ENCODE measurements around the gene PRUNE2. TPM values are rescaled to one million over a fixed set of nuclear protein-coding genes. Genes with fewer than 3 reads are reported as not detected.
A peak's percentile ranks its signal among the peaks of the same experiment; 100 is the strongest.

Gene PRUNE2
- total RNA-seq, 4 donors from 2014 or later = 15.6 to 37.8 (median 26.1) TPM

DNA sequence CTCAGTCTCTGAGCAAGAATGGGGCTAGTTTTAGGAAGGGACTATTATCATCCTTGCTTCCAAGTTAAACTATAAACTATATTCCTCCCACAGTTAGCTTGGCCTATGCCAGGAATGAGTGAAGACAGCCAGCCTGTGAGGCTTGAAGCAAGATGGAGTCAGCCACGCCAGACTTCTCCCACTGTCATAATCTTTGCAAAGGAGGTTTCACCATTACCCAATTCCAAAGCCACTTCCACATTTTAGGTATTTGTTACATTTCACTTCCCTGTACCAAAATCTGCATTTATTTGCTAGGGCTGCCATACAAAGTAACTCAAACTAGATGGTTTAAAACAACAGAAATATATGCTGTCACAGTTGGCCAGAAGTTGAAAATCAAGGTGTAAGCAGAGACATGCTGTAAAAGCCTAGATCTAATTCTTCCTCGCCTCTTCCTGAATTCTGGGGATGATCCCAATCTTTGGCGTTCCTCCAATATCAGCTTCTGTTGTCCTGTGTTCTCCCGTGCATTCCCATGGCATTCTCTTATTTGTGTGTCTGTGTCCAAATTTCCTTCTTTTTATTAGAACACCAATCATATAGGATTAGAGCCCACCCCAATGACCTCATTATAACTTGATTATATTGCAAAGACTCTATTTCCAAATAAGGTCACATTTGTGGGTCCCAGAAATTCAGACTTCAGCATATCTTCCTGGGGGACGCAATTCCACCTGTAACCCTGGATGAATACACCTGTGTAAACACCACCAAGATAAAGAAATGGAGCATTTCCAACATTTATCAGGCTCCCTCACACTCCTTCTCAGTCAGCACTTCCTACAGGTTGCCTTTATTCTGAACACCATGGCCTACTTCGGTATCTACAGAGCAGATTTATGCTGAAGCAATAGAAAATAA is 320.2 kb downstream of the PRUNE2 start:
- Histone ChIP-seq H3K27me3 (no peaks in the 10 kb centered on the region), H3K36me3 (no peaks in the 10 kb centered on the region), H3K9me3 (no peaks in the 10 kb centered on the region), H3K4me1 (peaks cover 0 to 21% (median 0%) of the 10 kb centered on the region in 4 donors), H3K27ac (peak overlapping the region in 3 of 4 donors; percentile 11 to 70 (median 45)), H3K4me3 (no peak overlapping the region)
- no peak for DNase-seq
- TF ChIP-seq POLR2A (IDR thresholded peaks at IDR 0.05) = no peak
- TF ChIP-seq CTCF (IDR thresholded peaks at IDR 0.05) = peak in 1 of 6 experiments; percentile 8

DNA sequence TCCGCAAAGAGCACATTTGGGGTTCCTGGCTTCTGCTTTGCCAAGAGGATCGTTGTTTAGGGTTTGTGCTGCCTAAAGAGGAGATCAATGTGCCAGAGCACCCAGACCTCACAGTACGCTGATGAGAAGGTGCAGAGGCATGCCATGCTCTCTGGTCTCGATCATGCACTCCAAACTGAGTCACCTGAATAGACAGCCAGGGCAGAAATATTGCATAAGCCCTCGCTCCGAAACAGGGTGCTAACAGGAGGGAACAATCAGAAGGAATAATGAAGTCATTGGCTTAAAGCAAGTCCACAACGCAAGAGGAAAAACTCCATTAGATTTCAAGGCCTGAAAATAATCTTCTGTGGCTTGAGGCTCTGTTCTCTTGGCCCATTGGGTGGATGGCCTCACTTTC is 322.7 kb downstream of the PRUNE2 start:
- H3K27ac ChIP-seq = no peak overlapping the region
- peaks cover 0 to 21% (median 0%) of the 10 kb centered on the region in 4 donors for H3K4me1 ChIP-seq
- H3K9me3 ChIP-seq = no peaks in the 10 kb centered on the region
- TF ChIP-seq POLR2A (IDR thresholded peaks at IDR 0.05) (no peak), CTCF (IDR thresholded peaks at IDR 0.05) (no peak)
- H3K27me3 ChIP-seq = no peaks in the 10 kb centered on the region
- no peak for DNase-seq
- no peak overlapping the region for H3K4me3 ChIP-seq
- no peaks in the 10 kb centered on the region for H3K36me3 ChIP-seq

DNA sequence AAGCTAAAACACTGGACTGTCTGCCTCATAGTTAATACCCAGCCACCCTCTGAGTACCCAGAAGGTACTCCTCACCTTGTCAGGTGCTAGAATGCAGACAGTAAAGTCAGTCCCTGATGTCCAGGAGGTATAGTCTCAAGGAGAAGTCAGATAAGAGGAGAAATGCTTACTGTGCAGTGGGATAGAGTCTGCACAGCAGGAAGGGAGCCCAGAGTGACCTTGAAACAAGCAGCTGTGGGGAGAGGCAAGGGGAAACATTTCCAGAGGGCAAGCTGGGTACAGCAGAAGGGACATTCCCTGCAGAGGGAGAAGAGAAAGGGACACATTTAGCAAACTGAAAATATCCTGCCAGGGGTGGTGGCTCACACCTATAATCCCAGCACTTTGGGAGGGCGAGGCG is 324.2 kb downstream of the PRUNE2 start:
- H3K27ac ChIP-seq = no peak overlapping the region
- no peak for DNase-seq
- TF ChIP-seq CTCF (IDR thresholded peaks at IDR 0.05) (no peak), POLR2A (IDR thresholded peaks at IDR 0.05) (no peak)

DNA sequence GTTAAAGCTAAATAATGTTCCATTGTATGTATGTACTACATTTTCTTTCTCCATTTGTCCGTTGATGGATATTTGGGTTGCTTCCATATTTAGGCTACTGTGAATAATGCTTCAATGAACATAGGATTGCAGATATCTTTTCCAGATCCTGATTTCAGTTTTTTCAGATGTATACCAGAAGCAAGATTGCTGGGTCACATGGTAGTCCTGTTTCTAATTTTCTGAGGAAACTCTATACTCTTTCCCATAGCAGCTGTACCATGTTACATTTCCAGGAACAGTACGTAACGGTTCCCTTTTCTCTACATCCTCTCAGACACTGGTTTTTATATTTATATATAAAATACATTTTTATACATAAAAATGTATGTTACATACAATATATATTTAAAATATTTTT is 325.1 kb downstream of the PRUNE2 start:
- no peaks in the 10 kb centered on the region for H3K36me3 ChIP-seq
- peaks cover 0 to 12% (median 0%) of the 10 kb centered on the region in 4 donors for H3K4me1 ChIP-seq
- H3K4me3 ChIP-seq = no peak overlapping the region
- DNase-seq = no peak
- H3K27ac ChIP-seq = no peak overlapping the region
- no peaks in the 10 kb centered on the region for H3K9me3 ChIP-seq
- H3K27me3 ChIP-seq = no peaks in the 10 kb centered on the region
- TF ChIP-seq POLR2A (IDR thresholded peaks at IDR 0.05) (no peak), CTCF (IDR thresholded peaks at IDR 0.05) (no peak)

More for the DNA sequence above, 324.2 kb downstream of the PRUNE2 start:
- H3K4me1 ChIP-seq = peaks cover 0 to 16% (median 0%) of the 10 kb centered on the region in 4 donors
- no peaks in the 10 kb centered on the region for H3K27me3 ChIP-seq
- H3K36me3 ChIP-seq = no peaks in the 10 kb centered on the region
- no peak overlapping the region for H3K4me3 ChIP-seq
- no peaks in the 10 kb centered on the region for H3K9me3 ChIP-seq

GRCh38 chr9:76580188-76580587 is 325.7 kb downstream of the PRUNE2 start:
- Histone ChIP-seq H3K36me3 (no peaks in the 10 kb centered on the region), H3K4me1 (peaks cover 0 to 10% (median 0%) of the 10 kb centered on the region in 4 donors), H3K27ac (no peak overlapping the region), H3K9me3 (no peaks in the 10 kb centered on the region), H3K27me3 (no peaks in the 10 kb centered on the region), H3K4me3 (no peak overlapping the region)
- no peak for TF ChIP-seq CTCF (IDR thresholded peaks at IDR 0.05)
- no peak for TF ChIP-seq POLR2A (IDR thresholded peaks at IDR 0.05)
- DNase-seq = no peak

Data from Peyer's patch (tissue), 4 donors.